Measurements from ENCODE around the gene C1orf56. TPM values are rescaled to one million over a fixed set of nuclear protein-coding genes. Genes with fewer than 3 reads are reported as not detected.

The C1orf56 gene
- total and polyA plus RNA-seq, 2 experiments from 2014 or later: 2.8 to 17.7 TPM

- H3K79me2 ChIP-seq (ENCODE audit: insufficient read depth): no peaks in the 10 kb centered on the region
- in situ Hi-C loops (cut with MboI): no loop called here
- H4K20me1 ChIP-seq (ENCODE audit: insufficient read depth): no peaks in the 10 kb centered on the region
- no peak for TF ChIP-seq EZH2phosphoT487 (IDR thresholded peaks at IDR 0.05; ENCODE audit: insufficient read depth, low read depth)
- TF ChIP-seq EZH2 (IDR thresholded peaks at IDR 0.05; ENCODE audit: insufficient read depth, poor library complexity, severe bottlenecking): no peak
- H3K9me3 ChIP-seq (ENCODE audit: low read depth): no peaks in the 10 kb centered on the region
- H2AFZ ChIP-seq: no peak overlapping the region
- H3K9me2 ChIP-seq (ENCODE audit: insufficient read depth): no peaks in the 10 kb centered on the region
- H3K4me3 ChIP-seq: no peak overlapping the region
- H3K9ac ChIP-seq: no peak overlapping the region
- peaks cover 10% of the 10 kb centered on the region; the same call in 1 of the 2 replicates for H3K36me3 ChIP-seq (ENCODE audit: low read depth)
- H3K4me1 ChIP-seq (ENCODE audit: insufficient read depth): no peaks in the 10 kb centered on the region
- DNase-seq: no peak
- no peaks in the 10 kb centered on the region for H3F3A ChIP-seq (ENCODE audit: insufficient read depth)
- WGBS, 2 experiments (ENCODE audit: low coverage in 1 of 2, low lambda C conversion rate in 2 of 2, missing lambda C conversion rate in 2 of 2): 99 to 100% methylated on average over 8 of the region's 8 CpGs
- H3K27me3 ChIP-seq (replicated peaks; ENCODE audit: insufficient read depth): no peaks in the 10 kb centered on the region
- H3K27ac ChIP-seq: no peak overlapping the region
- H3K4me2 ChIP-seq (ENCODE audit: unreplicated experiment): no peak overlapping the region
These were observed 15.4 kb upstream of the C1orf56 start for GRCh38 chr1:151032164-151032563.

- Histone ChIP-seq H3K9me2 (ENCODE audit: insufficient read depth) (no peaks in the 10 kb centered on the region), H3K4me2 (ENCODE audit: unreplicated experiment) (no peak overlapping the region), H3K9me3 (ENCODE audit: low read depth) (no peaks in the 10 kb centered on the region), H3K9ac (no peak overlapping the region), H3K4me3 (no peak overlapping the region), H3K27ac (no peak overlapping the region), H3K27me3 (replicated peaks; ENCODE audit: insufficient read depth) (no peaks in the 10 kb centered on the region), H3K36me3 (ENCODE audit: low read depth) (peaks cover 6% of the 10 kb centered on the region; the same call in 1 of the 2 replicates), H2AFZ (no peak overlapping the region), H4K20me1 (ENCODE audit: insufficient read depth) (no peaks in the 10 kb centered on the region), H3F3A (ENCODE audit: insufficient read depth) (no peaks in the 10 kb centered on the region), H3K79me2 (ENCODE audit: insufficient read depth) (no peaks in the 10 kb centered on the region), H3K4me1 (ENCODE audit: insufficient read depth) (no peaks in the 10 kb centered on the region)
- TF ChIP-seq EZH2 (IDR thresholded peaks at IDR 0.05; ENCODE audit: insufficient read depth, poor library complexity, severe bottlenecking) (no peak), EZH2phosphoT487 (IDR thresholded peaks at IDR 0.05; ENCODE audit: insufficient read depth, low read depth) (no peak)
- in situ Hi-C loops (cut with MboI): no loop called here
- 97 to 100% methylated on average over 3 of the region's 3 CpGs for WGBS, 2 experiments (ENCODE audit: low coverage in 1 of 2, low lambda C conversion rate in 2 of 2, missing lambda C conversion rate in 2 of 2)
- no peak for DNase-seq
These were observed 12.4 kb upstream of the C1orf56 start for GRCh38 chr1:151035167-151035566.

GRCh38 chr1:151036356-151036755, 11.2 kb upstream of the C1orf56 start, which contains the start of gene BNIPL:
BNIPL (plus strand) TSS chr1:151036586; CDS start chr1:151036726, 140 bp downstream.
- H3K4me1 ChIP-seq (ENCODE audit: insufficient read depth): no peaks in the 10 kb centered on the region
- H3K27me3 ChIP-seq (replicated peaks; ENCODE audit: insufficient read depth): no peaks in the 10 kb centered on the region
- H4K20me1 ChIP-seq (ENCODE audit: insufficient read depth): no peaks in the 10 kb centered on the region
- H3K36me3 ChIP-seq (ENCODE audit: low read depth): peaks cover 6% of the 10 kb centered on the region; the same call in 1 of the 2 replicates
- H3K79me2 ChIP-seq (ENCODE audit: insufficient read depth): no peaks in the 10 kb centered on the region
- no peaks in the 10 kb centered on the region for H3K9me2 ChIP-seq (ENCODE audit: insufficient read depth)
- no peak within 1 kb of the TSS for H3K9ac ChIP-seq
- H3K9me3 ChIP-seq (ENCODE audit: low read depth): no peaks in the 10 kb centered on the region
- 48 to 51% methylated on average over 2 of the region's 2 CpGs for WGBS, 2 experiments (ENCODE audit: low coverage in 1 of 2, low lambda C conversion rate in 2 of 2, missing lambda C conversion rate in 2 of 2)
- no peaks in the 10 kb centered on the region for H3F3A ChIP-seq (ENCODE audit: insufficient read depth)
- in situ Hi-C loops (cut with MboI): no loop called here
- no peak for TF ChIP-seq EZH2 (IDR thresholded peaks at IDR 0.05; ENCODE audit: insufficient read depth, poor library complexity, severe bottlenecking)
- no peak for TF ChIP-seq EZH2phosphoT487 (IDR thresholded peaks at IDR 0.05; ENCODE audit: insufficient read depth, low read depth)
- no peak within 1 kb of the TSS for H3K4me2 ChIP-seq (ENCODE audit: unreplicated experiment)
- no peak within 1 kb of the TSS for H3K4me3 ChIP-seq
- no peak for DNase-seq
- H2AFZ ChIP-seq: no peak within 1 kb of the TSS
- H3K27ac ChIP-seq: no peak within 1 kb of the TSS

GRCh38 chr1:151037032-151037431, 10.5 kb upstream of the C1orf56 start:
- H3K4me3 ChIP-seq: no peak overlapping the region
- H3K9me2 ChIP-seq (ENCODE audit: insufficient read depth): no peaks in the 10 kb centered on the region
- no peaks in the 10 kb centered on the region for H3K79me2 ChIP-seq (ENCODE audit: insufficient read depth)
- peaks cover 6% of the 10 kb centered on the region; the same call in 1 of the 2 replicates for H3K36me3 ChIP-seq (ENCODE audit: low read depth)
- H3K4me2 ChIP-seq (ENCODE audit: unreplicated experiment): no peak overlapping the region
- no peaks in the 10 kb centered on the region for H4K20me1 ChIP-seq (ENCODE audit: insufficient read depth)
- WGBS, 2 experiments (ENCODE audit: low coverage in 1 of 2, low lambda C conversion rate in 2 of 2, missing lambda C conversion rate in 2 of 2): 84 to 92% methylated on average over 6 of the region's 6 CpGs
- no peaks in the 10 kb centered on the region for H3K4me1 ChIP-seq (ENCODE audit: insufficient read depth)
- no peak overlapping the region for H3K27ac ChIP-seq
- in situ Hi-C loops (cut with MboI): no loop called here
- H3K9me3 ChIP-seq (ENCODE audit: low read depth): no peaks in the 10 kb centered on the region
- TF ChIP-seq EZH2 (IDR thresholded peaks at IDR 0.05; ENCODE audit: insufficient read depth, poor library complexity, severe bottlenecking): no peak
- TF ChIP-seq EZH2phosphoT487 (IDR thresholded peaks at IDR 0.05; ENCODE audit: insufficient read depth, low read depth): no peak
- H3K27me3 ChIP-seq (replicated peaks; ENCODE audit: insufficient read depth): no peaks in the 10 kb centered on the region
- no peak for DNase-seq
- no peak overlapping the region for H3K9ac ChIP-seq
- no peak overlapping the region for H2AFZ ChIP-seq
- H3F3A ChIP-seq (ENCODE audit: insufficient read depth): no peaks in the 10 kb centered on the region

GRCh38 chr1:151039521-151039920, 8.0 kb upstream of the C1orf56 start:
- WGBS, 2 experiments (ENCODE audit: low coverage in 1 of 2, low lambda C conversion rate in 2 of 2, missing lambda C conversion rate in 2 of 2): 87 to 88% methylated on average over 3 of the region's 3 CpGs
- Histone ChIP-seq H3K27ac (no peak overlapping the region), H3K4me1 (ENCODE audit: insufficient read depth) (no peaks in the 10 kb centered on the region), H3K9me2 (ENCODE audit: insufficient read depth) (no peaks in the 10 kb centered on the region), H3K9me3 (ENCODE audit: low read depth) (no peaks in the 10 kb centered on the region), H4K20me1 (ENCODE audit: insufficient read depth) (no peaks in the 10 kb centered on the region), H3K4me3 (no peak overlapping the region), H3F3A (ENCODE audit: insufficient read depth) (no peaks in the 10 kb centered on the region), H3K36me3 (ENCODE audit: low read depth) (peaks cover 3% of the 10 kb centered on the region; the same call in 1 of the 2 replicates), H2AFZ (no peak overlapping the region), H3K9ac (no peak overlapping the region), H3K27me3 (replicated peaks; ENCODE audit: insufficient read depth) (no peaks in the 10 kb centered on the region), H3K79me2 (ENCODE audit: insufficient read depth) (no peaks in the 10 kb centered on the region), H3K4me2 (ENCODE audit: unreplicated experiment) (no peak overlapping the region)
- no peak for DNase-seq
- TF ChIP-seq EZH2phosphoT487 (IDR thresholded peaks at IDR 0.05; ENCODE audit: insufficient read depth, low read depth) (no peak), EZH2 (IDR thresholded peaks at IDR 0.05; ENCODE audit: insufficient read depth, poor library complexity, severe bottlenecking) (no peak)
- in situ Hi-C loops (cut with MboI): no loop called here

Measured in GM23248 (cell line).